SH-SY5Y (cell line): Measurements from ENCODE around the gene TRPM2.

Source experiments
- GATA2 ChIP-seq: IDR thresholded peaks from 2 replicates; pipeline ENCODE4 v1.6.1; 2011; ENCODE audit warnings: mild to moderate bottlenecking, low read depth, low read length
- GATA3 ChIP-seq: IDR thresholded peaks from 2 replicates; pipeline ENCODE4 v1.6.1; 2011; ENCODE audit warnings: low read depth, mild to moderate bottlenecking, low read length, moderate library complexity

DNA sequence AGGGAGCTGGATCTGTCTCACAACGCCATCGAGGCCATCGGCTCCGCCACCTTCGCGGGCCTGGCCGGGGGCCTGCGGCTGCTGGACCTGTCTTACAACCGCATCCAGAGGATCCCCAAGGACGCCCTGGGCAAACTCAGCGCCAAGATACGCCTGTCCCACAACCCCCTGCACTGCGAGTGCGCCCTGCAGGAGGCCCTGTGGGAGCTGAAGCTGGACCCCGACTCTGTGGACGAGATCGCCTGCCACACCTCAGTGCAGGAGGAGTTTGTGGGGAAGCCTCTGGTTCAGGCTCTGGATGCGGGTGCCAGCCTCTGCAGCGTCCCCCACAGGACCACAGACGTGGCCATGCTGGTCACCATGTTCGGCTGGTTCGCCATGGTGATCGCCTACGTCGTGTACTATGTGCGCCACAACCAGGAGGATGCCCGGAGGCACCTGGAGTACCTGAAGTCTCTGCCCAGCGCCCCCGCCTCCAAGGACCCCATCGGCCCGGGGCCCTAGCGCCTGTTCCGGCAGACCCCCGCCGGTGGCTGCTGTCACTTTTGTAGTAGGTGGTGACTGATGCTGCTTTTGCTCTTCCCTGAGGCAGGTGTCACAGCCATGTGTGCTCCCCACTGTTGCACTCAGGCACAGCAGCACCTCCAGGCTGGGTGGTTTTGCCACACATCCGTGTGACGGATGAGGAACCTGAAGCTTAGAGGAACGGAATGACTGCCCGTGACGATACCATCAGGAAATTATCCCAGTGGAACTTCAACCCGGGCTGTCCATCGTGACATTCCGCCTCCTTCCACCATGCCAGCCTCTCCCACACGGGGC lies 103.7 kb downstream of the TRPM2 start:
- TF ChIP-seq GATA2, result no peak
- TF ChIP-seq GATA3, result no peak
